HCT116 (cell line): ENCODE measurements around the gene RIMBP2.

ENCODE experiments used
- CEBPB ChIP-seq: IDR thresholded peaks from 2 replicates; pipeline ENCODE4 v1.6.1; 2012; ENCODE audit warnings: low read depth
- EZH2 ChIP-seq: fragments of 200-600 bp; sonication (generic); IDR thresholded peaks from 2 replicates; pipeline ENCODE4 v1.6.1; 2017; ENCODE audit warnings: antibody characterized with exemption, mixed run types
- EZH2phosphoT487 ChIP-seq: fragments of 200-600 bp; IDR thresholded peaks from 2 replicates; pipeline ENCODE4 v1.6.1; 2018; ENCODE audit warnings: antibody characterized with exemption, borderline replicate concordance
- POLR2A ChIP-seq: IDR thresholded peaks from 2 replicates; pipeline ENCODE4 v1.7.0; 2011; ENCODE audit warnings: borderline replicate concordance; ENCODE audit not compliant: insufficient read depth, insufficient read length; ENCODE audit errors: extremely low read depth
- POLR2AphosphoS5 ChIP-seq: IDR thresholded peaks from 2 replicates; pipeline ENCODE4 v1.6.1; 2011; ENCODE audit warnings: mild to moderate bottlenecking, low read depth, low read length, moderate library complexity
- REST ChIP-seq: IDR thresholded peaks from 2 replicates; pipeline ENCODE4 v1.6.1; 2012; ENCODE audit warnings: low read depth
- SRF ChIP-seq: IDR thresholded peaks from 2 replicates; pipeline ENCODE4 v1.6.1; 2012; ENCODE audit warnings: low read depth
- YY1 ChIP-seq: IDR thresholded peaks from 2 replicates; pipeline ENCODE4 v1.6.1; 2011; ENCODE audit warnings: low read length, low read depth, moderate library complexity, mild to moderate bottlenecking; ENCODE audit not compliant: insufficient replicate concordance; ENCODE audit errors: extremely low read depth
- ZNF274 ChIP-seq: fragments of 200-500 bp; sonication (Bioruptor generic); IDR thresholded peaks from 2 replicates; pipeline ENCODE4 v1.6.1; 2014; ENCODE audit warnings: mild to moderate bottlenecking, low read depth, low read length, inconsistent platforms
- TF ChIP-seq, protein P1 (sequence below), 3 experiments: fragments of 200-600 bp in 1 of 3; sonication (generic) in 1 of 3; IDR thresholded peaks in 2 of 3; conservative IDR thresholded peaks in 1 of 3; 2 replicates each; pipeline ENCODE4 v1.5.1; 2012 to 2017; ENCODE audit warnings: low read depth in 2 of 3, low read length in 2 of 3, antibody characterized with exemption in 1 of 3, borderline replicate concordance in 1 of 3, control low read depth in 1 of 3, mild to moderate bottlenecking in 1 of 3, mixed read lengths in 1 of 3, mixed run types in 1 of 3, moderate library complexity in 1 of 3; ENCODE audit not compliant: insufficient read depth in 1 of 3

DNA sequence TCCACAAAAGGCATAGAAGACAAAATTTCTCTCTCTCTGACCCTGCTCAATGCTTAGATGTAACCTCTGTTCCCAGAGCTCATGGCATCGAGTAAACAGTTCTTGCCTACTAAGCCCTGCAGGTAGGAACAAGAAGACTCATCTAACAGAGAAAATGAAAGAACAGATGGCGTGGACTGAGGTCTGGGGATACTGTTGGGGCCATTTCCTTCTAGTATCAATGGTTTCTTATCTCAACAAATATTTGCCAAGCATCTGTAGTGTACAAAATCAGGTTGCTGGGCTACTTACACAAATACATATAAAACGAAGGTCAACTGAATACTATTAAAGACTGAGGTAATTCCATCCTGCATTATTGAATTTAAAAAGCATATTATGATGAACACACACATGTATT, 93.3 kb downstream of the RIMBP2 start:
- TF ChIP-seq ZNF274, result no peak
- TF ChIP-seq, protein P1, sequence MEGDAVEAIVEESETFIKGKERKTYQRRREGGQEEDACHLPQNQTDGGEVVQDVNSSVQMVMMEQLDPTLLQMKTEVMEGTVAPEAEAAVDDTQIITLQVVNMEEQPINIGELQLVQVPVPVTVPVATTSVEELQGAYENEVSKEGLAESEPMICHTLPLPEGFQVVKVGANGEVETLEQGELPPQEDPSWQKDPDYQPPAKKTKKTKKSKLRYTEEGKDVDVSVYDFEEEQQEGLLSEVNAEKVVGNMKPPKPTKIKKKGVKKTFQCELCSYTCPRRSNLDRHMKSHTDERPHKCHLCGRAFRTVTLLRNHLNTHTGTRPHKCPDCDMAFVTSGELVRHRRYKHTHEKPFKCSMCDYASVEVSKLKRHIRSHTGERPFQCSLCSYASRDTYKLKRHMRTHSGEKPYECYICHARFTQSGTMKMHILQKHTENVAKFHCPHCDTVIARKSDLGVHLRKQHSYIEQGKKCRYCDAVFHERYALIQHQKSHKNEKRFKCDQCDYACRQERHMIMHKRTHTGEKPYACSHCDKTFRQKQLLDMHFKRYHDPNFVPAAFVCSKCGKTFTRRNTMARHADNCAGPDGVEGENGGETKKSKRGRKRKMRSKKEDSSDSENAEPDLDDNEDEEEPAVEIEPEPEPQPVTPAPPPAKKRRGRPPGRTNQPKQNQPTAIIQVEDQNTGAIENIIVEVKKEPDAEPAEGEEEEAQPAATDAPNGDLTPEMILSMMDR (IDR thresholded peaks at IDR 0.05 in 2 of 3, conservative IDR thresholded peaks at IDR 0.05 in 1 of 3; ENCODE audit: borderline replicate concordance in 1 of 3, insufficient read depth in 1 of 3, low read depth in 2 of 3, low read length in 2 of 3), result no peak
- TF ChIP-seq REST, result no peak
- TF ChIP-seq POLR2AphosphoS5, result no peak
- no peak for TF ChIP-seq POLR2A
- no peak for TF ChIP-seq EZH2
- no peak for TF ChIP-seq YY1
- TF ChIP-seq SRF, result no peak
- TF ChIP-seq EZH2phosphoT487, result no peak
- no peak for TF ChIP-seq CEBPB
